Fibroblast of skin of scalp (primary cell): Measurements from ENCODE around the gene DUSP3.

Experiments used
- DNase-seq: peaks from one replicate; pipeline ENCODE4 v3.0.0-alpha.2; 2013

Gene DUSP3

DNA sequence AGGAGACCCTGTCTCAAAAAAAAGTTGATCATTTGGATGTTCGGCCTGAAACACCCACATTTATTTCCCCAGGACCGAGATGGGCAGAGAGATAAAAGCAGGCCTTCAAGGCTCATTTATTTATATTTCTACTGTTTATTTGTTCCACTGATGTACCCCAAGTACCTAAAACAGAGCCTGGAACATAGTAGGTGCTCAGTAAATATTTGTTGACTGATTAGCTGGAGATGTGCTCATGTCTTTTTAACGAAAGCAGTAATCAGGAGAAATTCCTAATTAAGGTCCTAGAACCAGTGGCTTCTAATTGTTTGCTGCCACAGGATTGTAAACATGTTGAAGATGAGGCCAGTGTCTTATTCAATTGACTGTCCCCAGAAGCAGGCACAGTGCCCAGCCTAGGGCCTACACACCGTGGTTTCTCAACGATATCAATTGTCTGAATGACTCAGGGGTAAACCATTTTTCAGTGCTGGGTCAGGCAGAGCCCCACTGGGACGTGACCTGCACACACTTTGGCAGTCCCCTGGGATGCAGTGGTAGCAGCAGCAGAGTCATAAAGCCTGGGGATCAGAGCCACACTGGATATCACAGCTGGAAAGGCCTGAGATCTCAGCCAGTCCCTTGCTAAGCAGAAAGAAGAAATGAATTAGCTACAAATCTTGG is 54.9 kb downstream of the DUSP3 start:
- DNase-seq = peak; percentile 87

DNA sequence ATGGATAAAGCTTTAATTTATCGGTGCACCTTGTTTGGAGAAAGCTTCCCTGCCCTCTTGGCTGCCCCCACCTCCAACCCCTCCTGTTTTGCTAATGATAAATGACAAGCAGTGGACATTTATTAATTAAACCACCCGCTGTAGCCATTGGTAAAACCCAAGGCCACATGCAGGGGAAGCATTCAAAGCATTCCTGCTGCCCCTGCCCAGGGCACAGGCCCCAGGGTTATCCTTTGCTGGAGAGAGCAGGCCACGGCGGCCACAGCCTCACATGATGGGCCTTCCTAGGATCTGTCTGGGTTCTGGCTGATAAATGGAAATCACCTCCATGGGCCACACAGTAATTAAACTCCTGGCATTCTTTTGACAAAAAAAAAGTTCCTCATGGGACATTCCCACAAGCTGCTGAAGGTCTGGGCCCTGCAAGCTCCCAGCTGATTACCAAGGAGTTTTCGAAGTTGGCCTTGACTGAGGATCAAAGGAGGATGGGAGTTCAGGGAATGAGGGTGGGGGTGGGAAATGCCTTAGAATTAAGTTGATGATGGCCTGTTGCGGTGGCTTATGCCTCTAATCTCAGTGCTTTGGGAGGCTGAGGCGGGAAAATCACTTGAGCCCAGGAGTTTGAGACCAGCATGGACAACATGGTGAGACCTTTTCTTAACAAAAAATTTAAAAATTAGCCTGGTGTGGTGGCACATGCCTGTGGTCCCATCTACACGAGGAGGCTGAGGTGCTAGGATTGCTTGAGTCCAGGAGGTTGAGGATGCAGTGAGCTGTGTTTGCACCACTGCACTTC is 55.7 kb downstream of the DUSP3 start:
- DNase-seq = no peak

- DNase-seq = no peak
Observed at GRCh38 chr17:43722269-43722619, 56.5 kb downstream of the DUSP3 start.

GRCh38 chr17:43721537-43722268 is 57.1 kb downstream of the DUSP3 start:
- peak; percentile 52 for DNase-seq

DNA sequence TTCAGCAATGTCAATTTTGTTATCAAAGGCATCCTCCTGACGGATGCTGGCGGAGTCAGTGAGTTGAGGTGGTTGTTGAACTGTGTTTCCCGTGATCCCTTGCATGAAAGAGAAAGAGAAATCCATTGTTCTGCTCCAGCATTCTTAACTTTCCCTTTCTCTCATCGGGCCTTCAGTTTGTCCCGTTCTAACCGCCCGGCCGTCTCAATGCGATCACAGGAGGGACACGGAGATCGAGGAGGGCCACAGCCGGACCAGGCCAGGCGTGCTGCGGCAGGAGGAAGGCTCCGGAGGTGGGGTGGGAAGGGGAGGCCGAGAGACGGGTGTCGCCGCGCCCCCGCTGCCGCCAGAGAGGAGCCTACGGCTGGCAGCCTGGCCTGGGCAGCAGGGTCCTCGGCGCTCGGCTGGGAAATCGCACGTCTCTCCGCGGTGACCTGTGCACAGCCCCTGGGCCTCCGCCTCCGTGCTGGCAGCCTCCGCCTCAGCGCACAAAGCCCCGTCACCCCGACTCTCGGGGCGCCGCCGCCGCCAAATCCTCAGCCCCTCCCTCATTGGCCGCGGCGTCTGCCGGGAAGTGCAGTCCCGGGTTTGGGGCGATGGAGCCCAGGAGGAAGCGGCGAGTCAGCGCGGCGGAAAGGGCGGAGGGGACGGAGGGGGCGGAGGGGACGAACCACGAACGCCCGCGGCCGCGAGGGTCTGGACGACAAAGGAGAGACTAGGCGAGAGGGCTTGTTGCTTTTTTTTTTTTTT is 58.3 kb downstream of the DUSP3 start:
- peak; percentile 74 for DNase-seq

GRCh38 chr17:43719578-43719977 is 59.2 kb downstream of the DUSP3 start:
- DNase-seq = no peak

DNA sequence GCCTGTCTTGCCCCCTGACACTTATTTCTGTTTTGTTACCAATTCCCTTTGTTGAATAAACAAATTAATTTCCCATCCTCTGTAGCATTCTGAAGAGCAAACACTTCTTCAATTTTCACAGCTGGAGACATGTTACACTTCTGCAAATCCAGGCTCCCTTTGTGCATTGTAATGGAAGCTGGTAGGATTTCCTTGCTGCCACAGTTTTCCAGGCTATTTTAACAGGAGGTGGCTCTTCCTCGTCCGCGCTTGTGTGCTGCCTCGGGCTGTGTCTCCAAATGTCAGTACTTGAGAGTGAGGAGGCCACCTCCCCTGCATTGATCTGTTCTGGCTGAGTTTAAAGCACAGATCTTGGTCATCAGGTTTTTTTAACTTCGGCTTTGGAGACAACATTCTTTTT is 60.2 kb downstream of the DUSP3 start:
- DNase-seq = no peak

DNA sequence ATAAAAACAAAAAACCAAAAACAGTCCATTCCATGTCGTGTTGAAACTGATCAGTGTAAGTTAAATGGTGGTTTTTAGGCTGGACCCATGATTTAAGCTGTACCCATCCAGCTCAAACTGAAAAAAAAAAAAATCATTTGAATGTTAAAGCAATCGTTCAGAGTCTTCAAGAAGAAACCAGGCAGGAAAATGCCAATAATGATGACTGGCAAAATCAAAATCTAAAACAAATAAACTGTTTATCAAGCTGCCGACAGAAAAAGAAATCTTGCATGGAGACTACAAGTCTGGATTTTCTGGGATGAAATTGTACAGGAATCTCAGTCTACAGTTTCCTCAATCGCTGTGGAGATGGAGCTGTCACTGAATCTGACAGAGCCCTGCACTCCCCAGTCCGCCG is 60.9 kb downstream of the DUSP3 start:
- DNase-seq = no peak
